ENCODE measurements around the gene WWC2. TPM values are rescaled to one million over a fixed set of nuclear protein-coding genes. Genes with fewer than 3 reads are reported as not detected.

Gene WWC2
- total RNA-seq, 1 donor from 2014 or later, result 18.2 TPM

DNA sequence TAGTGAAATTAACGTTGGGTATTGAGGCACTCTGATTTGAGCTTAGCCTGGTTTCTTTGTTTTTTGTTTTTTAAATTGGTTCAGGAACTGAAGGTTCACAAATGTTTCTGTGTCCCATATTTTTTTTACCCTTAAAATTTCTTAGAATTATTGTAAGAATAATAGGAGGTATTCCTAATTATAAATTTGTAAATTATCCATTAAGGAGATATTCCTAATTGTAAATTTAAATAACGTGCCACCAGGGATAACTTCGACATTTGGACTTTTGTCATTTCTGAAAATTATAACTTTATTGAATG, 1.2 kb downstream of the WWC2 start:
- peak overlapping the region; percentile 64 for H3K27ac Mint-ChIP-seq (ENCODE audit: unreplicated experiment)
- no peaks in the 10 kb centered on the region for H3K36me3 Mint-ChIP-seq (ENCODE audit: unreplicated experiment)
- H3K4me3 Mint-ChIP-seq (ENCODE audit: unreplicated experiment), result peak overlapping the region; percentile 87
- TF ChIP-seq, protein P1, sequence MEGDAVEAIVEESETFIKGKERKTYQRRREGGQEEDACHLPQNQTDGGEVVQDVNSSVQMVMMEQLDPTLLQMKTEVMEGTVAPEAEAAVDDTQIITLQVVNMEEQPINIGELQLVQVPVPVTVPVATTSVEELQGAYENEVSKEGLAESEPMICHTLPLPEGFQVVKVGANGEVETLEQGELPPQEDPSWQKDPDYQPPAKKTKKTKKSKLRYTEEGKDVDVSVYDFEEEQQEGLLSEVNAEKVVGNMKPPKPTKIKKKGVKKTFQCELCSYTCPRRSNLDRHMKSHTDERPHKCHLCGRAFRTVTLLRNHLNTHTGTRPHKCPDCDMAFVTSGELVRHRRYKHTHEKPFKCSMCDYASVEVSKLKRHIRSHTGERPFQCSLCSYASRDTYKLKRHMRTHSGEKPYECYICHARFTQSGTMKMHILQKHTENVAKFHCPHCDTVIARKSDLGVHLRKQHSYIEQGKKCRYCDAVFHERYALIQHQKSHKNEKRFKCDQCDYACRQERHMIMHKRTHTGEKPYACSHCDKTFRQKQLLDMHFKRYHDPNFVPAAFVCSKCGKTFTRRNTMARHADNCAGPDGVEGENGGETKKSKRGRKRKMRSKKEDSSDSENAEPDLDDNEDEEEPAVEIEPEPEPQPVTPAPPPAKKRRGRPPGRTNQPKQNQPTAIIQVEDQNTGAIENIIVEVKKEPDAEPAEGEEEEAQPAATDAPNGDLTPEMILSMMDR (IDR thresholded peaks at IDR 0.05; ENCODE audit: partially characterized antibody, unreplicated experiment), result no peak
- H3K9me3 Mint-ChIP-seq (ENCODE audit: unreplicated experiment), result peaks cover 8% of the 10 kb centered on the region
- H3K27me3 Mint-ChIP-seq (ENCODE audit: unreplicated experiment), result peaks cover 10% of the 10 kb centered on the region
- H3K4me1 Mint-ChIP-seq (ENCODE audit: low read depth, unreplicated experiment), result peaks cover 4% of the 10 kb centered on the region
- no peak for DNase-seq

- no peak for DNase-seq
- peaks cover 8% of the 10 kb centered on the region for H3K9me3 Mint-ChIP-seq (ENCODE audit: unreplicated experiment)
Measured at GRCh38 chr4:183100827-183101226, 1.8 kb downstream of the WWC2 start.

GRCh38 chr4:183101956-183102480, 3.0 kb downstream of the WWC2 start:
- DNase-seq, result no peak
- TF ChIP-seq, protein P1 (IDR thresholded peaks at IDR 0.05; ENCODE audit: partially characterized antibody, unreplicated experiment), result no peak
- peaks cover 4% of the 10 kb centered on the region for H3K4me1 Mint-ChIP-seq (ENCODE audit: low read depth, unreplicated experiment)
- peaks cover 8% of the 10 kb centered on the region for H3K27me3 Mint-ChIP-seq (ENCODE audit: unreplicated experiment)
- no peaks in the 10 kb centered on the region for H3K36me3 Mint-ChIP-seq (ENCODE audit: unreplicated experiment)
- H3K27ac Mint-ChIP-seq (ENCODE audit: unreplicated experiment), result no peak overlapping the region
- H3K9me3 Mint-ChIP-seq (ENCODE audit: unreplicated experiment), result peaks cover 5% of the 10 kb centered on the region
- no peak overlapping the region for H3K4me3 Mint-ChIP-seq (ENCODE audit: unreplicated experiment)

More at GRCh38 chr4:183100827-183101226, 1.8 kb downstream of the WWC2 start:
- no peak overlapping the region for H3K27ac Mint-ChIP-seq (ENCODE audit: unreplicated experiment)
- TF ChIP-seq, protein P1 (IDR thresholded peaks at IDR 0.05; ENCODE audit: partially characterized antibody, unreplicated experiment), result no peak
- peaks cover 4% of the 10 kb centered on the region for H3K4me1 Mint-ChIP-seq (ENCODE audit: low read depth, unreplicated experiment)
- peak overlapping the region; percentile 59 for H3K4me3 Mint-ChIP-seq (ENCODE audit: unreplicated experiment)
- H3K36me3 Mint-ChIP-seq (ENCODE audit: unreplicated experiment), result no peaks in the 10 kb centered on the region
- H3K27me3 Mint-ChIP-seq (ENCODE audit: unreplicated experiment), result peaks cover 10% of the 10 kb centered on the region

DNA sequence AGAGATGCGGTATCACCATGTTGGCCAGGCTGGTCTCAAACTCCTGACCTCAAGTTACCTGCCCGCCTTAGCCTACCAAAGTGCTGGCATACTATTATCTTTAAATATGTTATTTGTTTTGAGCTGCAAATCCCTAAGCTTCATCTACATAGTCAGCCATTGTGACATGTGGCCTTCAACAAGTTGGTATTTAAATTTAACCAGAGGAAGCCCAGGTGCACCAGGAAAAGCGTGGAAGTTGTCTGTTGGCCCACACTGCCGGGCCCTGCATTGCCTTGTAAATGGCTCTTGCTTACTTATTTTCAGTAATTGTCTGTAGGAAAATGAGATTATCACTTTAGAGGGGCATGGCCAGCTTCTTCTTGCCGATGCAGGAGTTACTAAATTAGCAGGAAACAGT, 6.0 kb downstream of the WWC2 start:
- Mint-ChIP-seq H3K27me3 (ENCODE audit: unreplicated experiment) (peaks cover 1% of the 10 kb centered on the region), H3K4me1 (ENCODE audit: low read depth, unreplicated experiment) (peaks cover 4% of the 10 kb centered on the region), H3K4me3 (ENCODE audit: unreplicated experiment) (no peak overlapping the region), H3K27ac (ENCODE audit: unreplicated experiment) (no peak overlapping the region), H3K9me3 (ENCODE audit: unreplicated experiment) (peaks cover 2% of the 10 kb centered on the region), H3K36me3 (ENCODE audit: unreplicated experiment) (no peaks in the 10 kb centered on the region)
- no peak for DNase-seq
- TF ChIP-seq, protein P1 (IDR thresholded peaks at IDR 0.05; ENCODE audit: partially characterized antibody, unreplicated experiment), result no peak

- Mint-ChIP-seq H3K36me3 (ENCODE audit: unreplicated experiment) (no peaks in the 10 kb centered on the region), H3K27me3 (ENCODE audit: unreplicated experiment) (no peaks in the 10 kb centered on the region), H3K4me3 (ENCODE audit: unreplicated experiment) (no peak overlapping the region), H3K4me1 (ENCODE audit: low read depth, unreplicated experiment) (peaks cover 1% of the 10 kb centered on the region), H3K27ac (ENCODE audit: unreplicated experiment) (no peak overlapping the region), H3K9me3 (ENCODE audit: unreplicated experiment) (no peaks in the 10 kb centered on the region)
- no peak for DNase-seq
- TF ChIP-seq, protein P1 (IDR thresholded peaks at IDR 0.05; ENCODE audit: partially characterized antibody, unreplicated experiment), result no peak
Measured at GRCh38 chr4:183106839-183107238, 7.8 kb downstream of the WWC2 start.
